Measurements from ENCODE around the gene SLC25A41. TPM values are rescaled to one million over a fixed set of nuclear protein-coding genes. Genes with fewer than 3 reads are reported as not detected.
A peak's percentile ranks its signal among the peaks of the same experiment; 100 is the strongest.

Gene SLC25A41
- total RNA-seq, 1 donor from 2014 or later, result not detected

- peak; percentile 49 for DNase-seq (ENCODE audit: low read depth)
Measured at GRCh38 chr19:6376512-6377190, 56.9 kb downstream of the SLC25A41 start.

Small RNA genes lying within 50 kb of the gene (microRNA-seq; reads per million reads assigned to microRNA genes)
- 2.1 reads per million, percentile 7 among the genes with 10 or more reads in this experiment for gene MIR3940
- gene MIR6790, result not detected
- 0.97 reads per million for gene MIR6885

Other genes starting within 250 kb of the SLC25A41 start
- 16.9 and 21.3 TPM in 2 replicates for gene MLLT1, start 153.8 kb downstream of the SLC25A41 start, total RNA-seq
- gene ACER1, start 100.2 kb downstream of the SLC25A41 start, total RNA-seq, result not detected in 2 replicates
- 81.6 and 101 TPM in 2 replicates for gene CLPP, start 72.2 kb downstream of the SLC25A41 start, total RNA-seq
- gene ALKBH7, start 61.0 kb downstream of the SLC25A41 start, total RNA-seq, result 59.2 and 75.3 TPM in 2 replicates
- gene PSPN, start 57.8 kb downstream of the SLC25A41 start, total RNA-seq, result 0.91 and 2.9 TPM in 2 replicates
- gene GTF2F1, start 40.6 kb downstream of the SLC25A41 start, total RNA-seq, result 49.7 and 52.8 TPM in 2 replicates
- gene KHSRP, start 9.0 kb downstream of the SLC25A41 start, total RNA-seq, result 75.7 and 87.6 TPM in 2 replicates
- gene SLC25A23, start 26.0 kb upstream of the SLC25A41 start, total RNA-seq, result 29.9 and 33.9 TPM in 2 replicates
- not detected in 2 replicates for gene CRB3, start 30.5 kb upstream of the SLC25A41 start, total RNA-seq
- gene DENND1C, start 48.0 kb upstream of the SLC25A41 start, total RNA-seq, result not detected in 2 replicates
- not detected in 2 replicates for gene TUBB4A, start 68.5 kb upstream of the SLC25A41 start, total RNA-seq
- gene TNFSF9, start 97.3 kb upstream of the SLC25A41 start, total RNA-seq, result 1.7 and 7.2 TPM in 2 replicates
- 0.64 and 0.78 TPM in 2 replicates for gene CD70, start 157.4 kb upstream of the SLC25A41 start, total RNA-seq
- not detected in 2 replicates for gene TNFSF14, start 236.4 kb upstream of the SLC25A41 start, total RNA-seq